Endothelial cell (in vitro differentiated cells): ENCODE results near the gene ECHDC1. TPM values are rescaled to one million over a fixed set of nuclear protein-coding genes. Genes with fewer than 3 reads are reported as not detected.

Experiments used
- DNase-seq: peaks from one replicate; pipeline ENCODE4 v3.0.0; 2021; ENCODE audit warnings: low spot score
- H3K27ac Mint-ChIP-seq: one replicate; pipeline ENCODE4 v1.8.0; 2021; ENCODE audit warnings: mixed read lengths, inconsistent platforms; ENCODE audit not compliant: unreplicated experiment
- H3K27me3 Mint-ChIP-seq: one replicate; pipeline ENCODE4 v1.8.0; 2021; ENCODE audit warnings: mild to moderate bottlenecking, moderate library complexity, mixed read lengths, inconsistent platforms; ENCODE audit not compliant: unreplicated experiment
- H3K36me3 Mint-ChIP-seq: one replicate; pipeline ENCODE4 v1.8.0; 2021; ENCODE audit warnings: mild to moderate bottlenecking, low read depth, mixed read lengths, inconsistent platforms; ENCODE audit not compliant: unreplicated experiment
- H3K4me1 Mint-ChIP-seq: one replicate; pipeline ENCODE4 v1.8.0; 2021; ENCODE audit warnings: mild to moderate bottlenecking, mixed read lengths, inconsistent platforms; ENCODE audit not compliant: unreplicated experiment
- H3K4me3 Mint-ChIP-seq: one replicate; pipeline ENCODE4 v1.8.0; 2021; ENCODE audit warnings: mild to moderate bottlenecking, mixed read lengths, inconsistent platforms; ENCODE audit not compliant: unreplicated experiment
- H3K9me3 Mint-ChIP-seq: one replicate; pipeline ENCODE4 v1.8.0; 2021; ENCODE audit warnings: mixed read lengths, inconsistent platforms; ENCODE audit not compliant: unreplicated experiment
- total RNA-seq: library from RNA; stranded (reverse); fragmentation: NEBNext Ultra II Directional; extraction: Animal tissue kit (Norgen Biotek cat#: 25700); gene quantifications from one replicate; pipeline ENCODE4 v1.2.1, GENCODE V29; 2021; ENCODE audit not compliant: unreplicated experiment
- TF ChIP-seq, protein P1 (sequence below): fragments of 200-600 bp; sonication (generic); IDR thresholded peaks from one replicate; pipeline ENCODE4 v1.5.0; 2021; ENCODE audit warnings: antibody characterized with exemption; ENCODE audit not compliant: unreplicated experiment

Gene ECHDC1
- total RNA-seq, 1 donor from 2014 or later: 84.1 TPM

- H3K27me3 Mint-ChIP-seq: peaks cover 11% of the 10 kb centered on the region
- H3K36me3 Mint-ChIP-seq: peaks cover 6% of the 10 kb centered on the region
- peak within 1 kb of the TSS; percentile 100 for H3K4me3 Mint-ChIP-seq
- peak within 1 kb of the TSS; percentile 98 for H3K27ac Mint-ChIP-seq
- peaks cover 33% of the 10 kb centered on the region for H3K4me1 Mint-ChIP-seq
- TF ChIP-seq, protein P1, sequence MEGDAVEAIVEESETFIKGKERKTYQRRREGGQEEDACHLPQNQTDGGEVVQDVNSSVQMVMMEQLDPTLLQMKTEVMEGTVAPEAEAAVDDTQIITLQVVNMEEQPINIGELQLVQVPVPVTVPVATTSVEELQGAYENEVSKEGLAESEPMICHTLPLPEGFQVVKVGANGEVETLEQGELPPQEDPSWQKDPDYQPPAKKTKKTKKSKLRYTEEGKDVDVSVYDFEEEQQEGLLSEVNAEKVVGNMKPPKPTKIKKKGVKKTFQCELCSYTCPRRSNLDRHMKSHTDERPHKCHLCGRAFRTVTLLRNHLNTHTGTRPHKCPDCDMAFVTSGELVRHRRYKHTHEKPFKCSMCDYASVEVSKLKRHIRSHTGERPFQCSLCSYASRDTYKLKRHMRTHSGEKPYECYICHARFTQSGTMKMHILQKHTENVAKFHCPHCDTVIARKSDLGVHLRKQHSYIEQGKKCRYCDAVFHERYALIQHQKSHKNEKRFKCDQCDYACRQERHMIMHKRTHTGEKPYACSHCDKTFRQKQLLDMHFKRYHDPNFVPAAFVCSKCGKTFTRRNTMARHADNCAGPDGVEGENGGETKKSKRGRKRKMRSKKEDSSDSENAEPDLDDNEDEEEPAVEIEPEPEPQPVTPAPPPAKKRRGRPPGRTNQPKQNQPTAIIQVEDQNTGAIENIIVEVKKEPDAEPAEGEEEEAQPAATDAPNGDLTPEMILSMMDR: peak; percentile 59
- peak; percentile 79 for DNase-seq
- no peaks in the 10 kb centered on the region for H3K9me3 Mint-ChIP-seq
Measured at GRCh38 chr6:127266178-127266891, 77.1 kb downstream of the ECHDC1 start, which contains the start of gene RNF146. RNF146 (plus strand) TSS chr6:127266864; CDS start chr6:127280339, 13,475 bp downstream.

GRCh38 chr6:127263481-127263880 is 79.9 kb downstream of the ECHDC1 start:
- H3K4me1 Mint-ChIP-seq: peaks cover 21% of the 10 kb centered on the region
- H3K36me3 Mint-ChIP-seq: peaks cover 6% of the 10 kb centered on the region
- peaks cover 11% of the 10 kb centered on the region for H3K27me3 Mint-ChIP-seq
- H3K9me3 Mint-ChIP-seq: no peaks in the 10 kb centered on the region
- TF ChIP-seq, protein P1: no peak
- H3K27ac Mint-ChIP-seq: no peak overlapping the region
- no peak for DNase-seq
- H3K4me3 Mint-ChIP-seq: no peak overlapping the region

GRCh38 chr6:127262896-127263295 is 80.5 kb downstream of the ECHDC1 start:
- H3K27me3 Mint-ChIP-seq: peaks cover 11% of the 10 kb centered on the region
- H3K27ac Mint-ChIP-seq: no peak overlapping the region
- no peak overlapping the region for H3K4me3 Mint-ChIP-seq
- no peaks in the 10 kb centered on the region for H3K9me3 Mint-ChIP-seq
- no peak for DNase-seq
- H3K4me1 Mint-ChIP-seq: peaks cover 18% of the 10 kb centered on the region
- H3K36me3 Mint-ChIP-seq: peaks cover 6% of the 10 kb centered on the region
- TF ChIP-seq, protein P1: no peak

DNA sequence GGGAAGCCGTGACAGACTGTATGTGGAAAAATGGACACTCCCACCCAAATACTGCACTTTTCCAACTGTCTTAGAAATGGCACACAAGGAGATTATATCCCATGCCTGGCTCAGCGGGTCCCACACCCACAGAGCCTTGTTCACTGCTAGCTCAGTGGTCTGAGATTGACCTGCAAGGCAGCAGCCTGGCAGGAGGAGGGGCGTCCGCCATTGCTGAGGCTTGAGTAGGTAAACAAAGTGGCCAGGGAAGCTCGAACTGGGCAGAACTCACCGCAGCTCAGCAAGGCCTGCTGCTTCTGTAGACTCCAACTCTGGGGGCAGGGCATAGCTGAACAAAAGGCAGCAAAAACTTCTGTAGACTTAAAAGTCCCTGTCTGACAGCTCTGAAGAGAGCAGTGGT is 88.1 kb downstream of the ECHDC1 start:
- no peaks in the 10 kb centered on the region for H3K36me3 Mint-ChIP-seq
- H3K4me3 Mint-ChIP-seq: no peak overlapping the region
- peaks cover 4% of the 10 kb centered on the region for H3K4me1 Mint-ChIP-seq
- no peak overlapping the region for H3K27ac Mint-ChIP-seq
- no peaks in the 10 kb centered on the region for H3K27me3 Mint-ChIP-seq
- no peak for DNase-seq
- TF ChIP-seq, protein P1: no peak
- H3K9me3 Mint-ChIP-seq: no peaks in the 10 kb centered on the region

DNA sequence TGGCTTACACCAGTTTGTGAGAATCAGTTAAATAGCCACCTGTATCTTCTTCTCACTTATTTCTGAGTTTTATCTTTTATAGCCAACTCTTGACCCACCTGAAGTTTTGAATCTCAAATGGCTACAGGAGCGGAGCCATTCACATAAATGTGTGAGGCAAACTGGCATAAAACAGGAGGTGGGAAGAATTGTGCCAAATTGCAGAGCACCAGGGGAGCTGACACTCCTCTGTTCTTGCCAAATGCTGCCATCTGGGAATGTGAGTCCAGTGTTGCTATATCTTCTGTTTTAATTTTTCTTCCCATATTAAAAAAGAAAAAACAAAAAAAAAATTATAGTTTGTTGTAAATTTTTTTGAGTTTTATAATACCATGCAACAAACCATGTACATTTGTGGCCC is 93.8 kb downstream of the ECHDC1 start:
- TF ChIP-seq, protein P1: no peak
- no peaks in the 10 kb centered on the region for H3K36me3 Mint-ChIP-seq
- no peak overlapping the region for H3K4me3 Mint-ChIP-seq
- no peaks in the 10 kb centered on the region for H3K27me3 Mint-ChIP-seq
- no peak for DNase-seq
- H3K4me1 Mint-ChIP-seq: no peaks in the 10 kb centered on the region
- no peak overlapping the region for H3K27ac Mint-ChIP-seq
- H3K9me3 Mint-ChIP-seq: no peaks in the 10 kb centered on the region
